HEK293 (cell line): ENCODE results near the gene FRMD4A.
A peak's percentile ranks its signal among the peaks of the same experiment; 100 is the strongest.

Experiments used
- FEZF1 ChIP-seq: fragments of 450-650 bp; formaldehyde crosslinking; IDR thresholded peaks from 2 replicates; pipeline ENCODE4 v1.5.1; 2016; ENCODE audit warnings: missing biosample characterization, missing genetic modification characterization
- GLI4 ChIP-seq: fragments of 450-650 bp; formaldehyde crosslinking; IDR thresholded peaks from 2 replicates; pipeline ENCODE4 v1.5.1; 2016; ENCODE audit warnings: missing biosample characterization, missing genetic modification characterization
- INSM2 ChIP-seq: fragments of 450-650 bp; formaldehyde crosslinking; IDR thresholded peaks from 2 replicates; pipeline ENCODE4 v1.5.1; 2016; ENCODE audit warnings: missing biosample characterization, missing genetic modification characterization
- MEIS1 ChIP-seq: sonication (generic); formaldehyde crosslinking; IDR thresholded peaks from 2 replicates; pipeline ENCODE4 v1.8.1; 2022; ENCODE audit warnings: missing genetic modification reagents, mild to moderate bottlenecking, borderline replicate concordance
- PATZ1 ChIP-seq: fragments of 450-650 bp; formaldehyde crosslinking; IDR thresholded peaks from 2 replicates; pipeline ENCODE4 v1.5.1; 2016; ENCODE audit warnings: missing biosample characterization, missing genetic modification characterization
- PRDM6 ChIP-seq: fragments of 450-650 bp; formaldehyde crosslinking; IDR thresholded peaks from 2 replicates; pipeline ENCODE4 v1.5.1; 2017; ENCODE audit warnings: missing biosample characterization, missing genetic modification characterization
- SCRT1 ChIP-seq: fragments of 450-650 bp; formaldehyde crosslinking; IDR thresholded peaks from 2 replicates; pipeline ENCODE4 v1.5.1; 2016; ENCODE audit warnings: missing biosample characterization, missing genetic modification characterization, borderline replicate concordance
- SP2 ChIP-seq: fragments of 450-650 bp; formaldehyde crosslinking; IDR thresholded peaks from 2 replicates; pipeline ENCODE4 v1.5.1; 2016; ENCODE audit warnings: missing biosample characterization, missing genetic modification characterization
- TCF7L2 ChIP-seq: IDR thresholded peaks from 2 replicates; pipeline ENCODE4 v1.6.1; 2011; ENCODE audit warnings: low read depth, mild to moderate bottlenecking, inconsistent platforms, low read length, moderate library complexity, borderline replicate concordance
- ZBTB1 ChIP-seq: fragments of 450-650 bp; formaldehyde crosslinking; IDR thresholded peaks from 2 replicates; pipeline ENCODE4 v1.5.1; 2016; ENCODE audit warnings: missing biosample characterization, missing genetic modification characterization
- ZBTB20 ChIP-seq: fragments of 450-650 bp; formaldehyde crosslinking; IDR thresholded peaks from 2 replicates; pipeline ENCODE4 v1.5.1; 2016; ENCODE audit warnings: missing biosample characterization, missing genetic modification characterization
- ZBTB26 ChIP-seq: fragments of 450-650 bp; formaldehyde crosslinking; optimal IDR thresholded peaks from 2 replicates; pipeline ENCODE3; 2016; ENCODE audit warnings: missing biosample characterization, mild to moderate bottlenecking, missing genetic modification characterization
- ZFP3 ChIP-seq: fragments of 450-650 bp; formaldehyde crosslinking; IDR thresholded peaks from 2 replicates; pipeline ENCODE4 v1.5.1; 2016; ENCODE audit warnings: low read depth, missing biosample characterization, missing genetic modification characterization
- ZNF132 ChIP-seq: fragments of 450-650 bp; formaldehyde crosslinking; IDR thresholded peaks from 2 replicates; pipeline ENCODE4 v1.5.1; 2017; ENCODE audit warnings: missing biosample characterization, missing genetic modification characterization, borderline replicate concordance
- ZNF184 ChIP-seq: fragments of 450-650 bp; IDR thresholded peaks from 2 replicates; pipeline ENCODE4 v1.5.1; 2018; ENCODE audit warnings: missing biosample characterization, mild to moderate bottlenecking, missing genetic modification characterization
- ZNF221 ChIP-seq: fragments of 450-650 bp; formaldehyde crosslinking; IDR thresholded peaks from 2 replicates; pipeline ENCODE4 v1.5.1; 2017; ENCODE audit warnings: missing biosample characterization, missing genetic modification characterization, borderline replicate concordance
- ZNF23 ChIP-seq: fragments of 450-650 bp; formaldehyde crosslinking; IDR thresholded peaks from 2 replicates; pipeline ENCODE4 v1.5.1; 2016; ENCODE audit warnings: missing biosample characterization, missing genetic modification characterization, borderline replicate concordance
- ZNF350 ChIP-seq: fragments of 450-650 bp; formaldehyde crosslinking; IDR thresholded peaks from 2 replicates; pipeline ENCODE4 v1.5.0; 2017; ENCODE audit warnings: missing biosample characterization, mild to moderate bottlenecking, missing genetic modification characterization
- ZNF354C ChIP-seq: fragments of 450-650 bp; formaldehyde crosslinking; IDR thresholded peaks from 2 replicates; pipeline ENCODE4 v1.5.1; 2016; ENCODE audit warnings: missing biosample characterization, missing genetic modification characterization, low read depth, borderline replicate concordance
- ZNF398 ChIP-seq: fragments of 450-650 bp; formaldehyde crosslinking; IDR thresholded peaks from 2 replicates; pipeline ENCODE4 v1.5.1; 2017; ENCODE audit warnings: missing biosample characterization, missing genetic modification characterization
- ZNF426 ChIP-seq: fragments of 450-650 bp; formaldehyde crosslinking; IDR thresholded peaks from 2 replicates; pipeline ENCODE4 v1.5.1; 2017; ENCODE audit warnings: missing biosample characterization, missing genetic modification characterization, mild to moderate bottlenecking, inconsistent platforms, moderate library complexity
- ZNF501 ChIP-seq: fragments of 450-650 bp; formaldehyde crosslinking; IDR thresholded peaks from 2 replicates; pipeline ENCODE4 v1.5.1; 2016; ENCODE audit warnings: missing biosample characterization, missing genetic modification characterization
- ZNF560 ChIP-seq: fragments of 450-650 bp; formaldehyde crosslinking; IDR thresholded peaks from 2 replicates; pipeline ENCODE4 v1.5.1; 2017; ENCODE audit warnings: missing biosample characterization, missing genetic modification characterization, borderline replicate concordance
- ZNF658 ChIP-seq: fragments of 450-650 bp; formaldehyde crosslinking; IDR thresholded peaks from 2 replicates; pipeline ENCODE4; 2016; ENCODE audit warnings: missing biosample characterization, missing genetic modification characterization
- ZNF670 ChIP-seq: fragments of 450-650 bp; formaldehyde crosslinking; IDR thresholded peaks from 2 replicates; pipeline ENCODE4 v1.5.1; 2016; ENCODE audit warnings: missing biosample characterization, missing genetic modification characterization, low read depth
- ZNF677 ChIP-seq: fragments of 450-650 bp; IDR thresholded peaks from 2 replicates; pipeline ENCODE4 v1.5.0; 2018; ENCODE audit warnings: missing biosample characterization, mild to moderate bottlenecking, missing genetic modification characterization, moderate library complexity
- ZNF707 ChIP-seq: fragments of 450-650 bp; formaldehyde crosslinking; IDR thresholded peaks from 2 replicates; pipeline ENCODE4 v1.5.1; 2016; ENCODE audit warnings: missing biosample characterization, missing genetic modification characterization
- ZNF76 ChIP-seq: fragments of 450-650 bp; formaldehyde crosslinking; IDR thresholded peaks from 2 replicates; pipeline ENCODE4; 2016; ENCODE audit warnings: low read depth, missing biosample characterization, missing genetic modification characterization, borderline replicate concordance
- ZNF768 ChIP-seq: fragments of 450-650 bp; formaldehyde crosslinking; IDR thresholded peaks from 2 replicates; pipeline ENCODE4 v1.5.1; 2018; ENCODE audit warnings: missing biosample characterization, mild to moderate bottlenecking, missing genetic modification characterization
- ZNF785 ChIP-seq: fragments of 450-650 bp; formaldehyde crosslinking; IDR thresholded peaks from 2 replicates; pipeline ENCODE4 v1.5.1; 2016; ENCODE audit warnings: missing biosample characterization, missing genetic modification characterization
- ZNF791 ChIP-seq: fragments of 450-650 bp; formaldehyde crosslinking; IDR thresholded peaks from 2 replicates; pipeline ENCODE4 v1.5.1; 2016; ENCODE audit warnings: missing biosample characterization, missing genetic modification characterization
- ZSCAN30 ChIP-seq: fragments of 450-650 bp; IDR thresholded peaks from 2 replicates; pipeline ENCODE4 v1.5.1; 2018; ENCODE audit warnings: missing biosample characterization, mild to moderate bottlenecking, missing genetic modification characterization, moderate library complexity

Gene FRMD4A

DNA sequence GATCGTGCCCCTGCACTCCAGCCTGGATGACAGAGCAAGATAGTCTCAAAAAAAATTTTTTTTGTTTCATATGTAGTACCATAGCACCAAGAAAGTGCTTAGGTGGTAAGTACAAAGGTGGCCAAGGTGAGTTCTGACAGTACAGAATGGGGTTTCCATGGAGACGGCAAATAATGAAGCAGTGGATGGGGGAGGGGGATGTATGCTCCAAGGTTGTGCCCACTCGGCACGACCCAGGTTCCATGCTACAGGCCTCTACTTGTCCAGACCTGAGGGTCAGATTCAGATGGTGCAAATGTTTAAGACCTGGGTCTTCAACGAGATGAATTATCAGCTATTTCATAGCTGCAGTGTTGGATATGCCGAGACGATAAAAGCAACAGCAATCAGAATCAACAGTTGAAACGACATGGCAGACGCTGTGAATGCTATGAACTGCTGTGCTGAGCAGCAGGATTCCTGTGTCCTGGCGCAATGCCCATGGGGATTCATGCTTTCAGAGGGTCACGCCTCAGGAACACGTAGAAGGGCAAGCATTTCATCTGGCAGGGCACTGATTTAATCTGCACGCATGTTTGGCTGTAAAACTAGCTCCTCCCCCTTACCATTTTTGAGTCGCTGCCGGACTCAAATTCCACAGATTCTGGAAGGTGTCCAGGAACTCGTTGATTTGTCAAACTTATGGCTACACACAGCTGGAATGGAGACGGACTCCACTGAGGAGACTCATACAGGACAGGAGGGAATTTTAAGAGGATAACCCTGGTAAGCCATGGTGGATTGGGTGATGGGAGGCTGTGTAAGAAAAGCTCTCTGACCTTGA lies 256.5 kb downstream of the FRMD4A start (continued):
- TF ChIP-seq ZNF398 (tag by site-specific recombination) (no peak), ZNF354C (tag by site-specific recombination) (no peak), ZNF350 (no peak), ZNF791 (tag by site-specific recombination) (no peak), ZBTB20 (tag by site-specific recombination) (no peak), ZNF707 (no peak), ZBTB1 (tag by site-specific recombination) (no peak), ZFP3 (tag by site-specific recombination) (no peak), ZNF560 (tag by site-specific recombination) (no peak), ZNF677 (tag by site-specific recombination) (no peak), ZNF768 (no peak), ZNF785 (tag by site-specific recombination) (no peak), PRDM6 (tag by site-specific recombination) (peak; percentile 69), ZNF670 (tag by site-specific recombination) (no peak), ZNF132 (tag by site-specific recombination) (no peak), FEZF1 (peak; percentile 65), ZNF658 (tag by site-specific recombination) (no peak), MEIS1 (CRISPR knock-in tag) (no peak), ZBTB26 (no peak), ZNF184 (tag by site-specific recombination) (no peak), SP2 (no peak), ZNF426 (tag by site-specific recombination) (no peak), ZNF221 (tag by site-specific recombination) (no peak), ZSCAN30 (tag by site-specific recombination) (peak; percentile 62; the same call in 1 of the 2 replicates), PATZ1 (tag by site-specific recombination) (peak; percentile 34), ZNF23 (tag by site-specific recombination) (no peak), GLI4 (no peak), INSM2 (peak; percentile 72), SCRT1 (tag by site-specific recombination) (peak; percentile 95), ZNF76 (tag by site-specific recombination) (peak; percentile 11; the same call in 1 of the 2 replicates), TCF7L2 (no peak), ZNF501 (tag by site-specific recombination) (peak; percentile 62; the same call in 1 of the 2 replicates)
